GM18951 (cell line): ENCODE measurements around the gene TASOR2.

Experiments used
- POLR2A ChIP-seq: IDR thresholded peaks from 4 replicates; pipeline ENCODE4 v1.6.1; 2011; ENCODE audit warnings: mild to moderate bottlenecking; ENCODE audit not compliant: insufficient read length, insufficient read depth; ENCODE audit errors: extremely low read depth
- in situ Hi-C: fragments of 300-500 bp; cut with MboI; formaldehyde crosslinking; loops from one replicate; pipeline ENCODE4 v1.12.0; 2022; ENCODE audit warnings: low sequenced_read_pairs, mixed read lengths, inconsistent platforms; ENCODE audit not compliant: unreplicated experiment

TASOR2 gene

DNA sequence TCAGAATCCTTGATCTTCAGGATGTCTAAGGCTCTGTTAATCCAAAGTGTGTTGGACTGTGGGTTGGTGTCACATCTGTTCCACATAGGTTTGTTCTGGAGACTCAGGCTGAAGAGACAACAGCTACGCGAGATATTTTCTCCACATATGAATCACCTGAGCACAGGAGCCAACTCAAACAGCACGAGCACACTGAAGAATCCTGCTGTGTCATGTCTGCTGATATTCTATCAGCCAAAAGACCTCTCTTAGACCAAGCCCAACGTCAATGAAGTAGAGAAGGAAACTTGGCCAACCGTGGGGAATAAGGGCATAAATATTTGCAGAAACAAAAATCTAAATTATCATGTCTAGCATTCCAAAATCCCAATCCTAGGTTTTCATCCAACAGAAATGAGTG, 2.7 kb upstream of the TASOR2 start:
- TF ChIP-seq POLR2A: no peak
- in situ Hi-C loops: no loop called here

DNA sequence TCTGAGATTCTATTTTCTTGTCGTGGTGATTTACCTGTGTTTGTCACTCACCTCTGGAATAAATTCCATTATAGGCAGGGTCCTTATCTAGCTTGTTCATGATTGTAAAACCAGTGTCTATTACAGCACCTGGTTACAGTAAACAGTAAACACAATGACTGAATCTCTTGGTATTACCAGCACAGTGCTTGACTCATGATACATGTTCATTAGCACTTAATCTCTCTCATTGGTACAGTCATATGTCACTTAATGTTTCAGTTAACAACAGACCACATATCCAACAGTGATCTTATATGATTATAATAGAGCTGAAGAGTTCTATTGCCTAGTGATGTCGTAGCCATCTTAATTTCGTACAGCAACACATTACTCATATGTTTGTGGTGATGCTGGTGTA, 1.6 kb upstream of the TASOR2 start:
- no peak for TF ChIP-seq POLR2A
- in situ Hi-C loops: no loop called here

DNA sequence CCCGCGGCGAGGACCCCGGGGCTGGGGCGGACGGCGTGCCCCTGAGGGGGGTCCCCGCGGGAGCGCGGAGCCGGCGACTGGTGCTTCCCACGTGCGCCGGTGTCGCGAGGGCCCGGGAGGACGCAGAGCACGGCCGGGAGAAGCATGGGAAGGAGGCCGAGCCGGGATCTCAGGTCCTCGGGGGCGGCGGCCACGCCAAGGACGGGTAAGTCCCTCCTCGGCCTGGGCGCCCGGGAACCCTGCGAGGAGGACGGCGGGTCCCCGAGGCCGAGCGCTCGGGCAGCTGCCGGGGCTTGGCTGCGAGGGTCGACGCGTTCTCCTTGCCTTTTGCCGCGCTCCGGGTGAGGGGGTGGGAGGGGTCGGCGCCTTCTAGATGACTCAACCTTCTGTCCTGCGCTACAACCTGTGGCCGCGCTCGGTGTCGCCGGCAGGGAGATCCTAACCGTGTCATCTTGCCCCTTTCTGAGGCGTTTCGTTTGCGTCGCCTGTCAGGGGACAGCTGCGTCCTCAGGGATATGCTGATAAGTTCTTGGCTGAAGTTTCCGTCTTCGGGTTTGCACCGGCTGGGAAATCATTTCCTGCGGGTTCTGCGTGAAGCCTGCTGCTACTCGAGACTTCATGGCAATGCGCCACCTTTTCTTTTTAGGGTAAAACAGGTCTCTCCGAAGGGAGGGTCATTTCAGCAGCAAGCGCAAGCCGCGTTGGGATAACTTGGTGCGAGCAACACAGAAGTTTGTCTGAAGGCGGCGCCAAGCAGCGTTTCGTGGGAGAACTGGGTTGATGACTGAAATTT, 529 bp downstream of the TASOR2 start:
- in situ Hi-C loops: no loop called here

DNA sequence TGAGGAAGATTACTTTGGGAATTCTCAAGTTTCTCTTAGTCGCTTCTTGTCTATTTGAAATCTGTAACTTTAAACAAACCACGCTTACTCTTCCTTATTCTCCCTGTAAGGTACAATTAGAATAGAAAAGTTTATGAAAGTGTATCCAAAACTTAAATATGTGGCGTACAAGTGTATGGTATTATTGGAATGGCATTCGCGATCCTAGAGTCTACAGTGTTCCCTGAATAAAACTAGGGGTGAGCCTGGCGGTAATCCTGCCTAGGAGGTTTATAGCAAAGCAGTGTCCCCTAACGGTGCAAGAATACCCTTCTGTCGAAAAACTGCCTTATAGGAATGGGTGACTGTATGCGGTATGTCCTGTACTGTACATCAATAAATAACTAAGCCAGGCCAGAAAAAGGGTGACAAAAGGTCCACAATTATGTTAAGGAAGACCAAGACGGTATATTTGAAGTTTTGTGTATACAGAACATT, 1.2 kb downstream of the TASOR2 start:
- in situ Hi-C loops: no loop called here
- no peak for TF ChIP-seq POLR2A

More for the DNA sequence above, 529 bp downstream of the TASOR2 start:
- no peak for TF ChIP-seq POLR2A

DNA sequence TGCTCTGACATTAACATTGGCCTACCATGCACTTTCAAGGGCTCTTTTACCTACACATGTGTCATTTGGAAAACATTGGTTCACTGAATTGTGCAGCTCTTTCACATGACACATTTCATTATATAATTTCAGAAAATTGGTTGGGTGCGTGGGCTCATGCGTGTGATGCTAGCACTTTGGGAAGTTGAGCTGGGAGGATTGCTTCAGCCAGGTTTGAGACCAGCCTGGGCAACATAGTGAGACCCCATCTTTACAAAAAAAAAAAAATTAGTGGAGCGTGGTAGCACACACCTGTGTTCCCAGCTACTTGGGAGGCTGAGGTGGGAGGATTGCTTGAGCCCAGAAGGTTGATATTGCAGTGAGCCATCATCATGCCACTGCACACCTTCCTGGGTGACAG, 3.9 kb downstream of the TASOR2 start:
- no peak for TF ChIP-seq POLR2A
- in situ Hi-C loops: no loop called here

DNA sequence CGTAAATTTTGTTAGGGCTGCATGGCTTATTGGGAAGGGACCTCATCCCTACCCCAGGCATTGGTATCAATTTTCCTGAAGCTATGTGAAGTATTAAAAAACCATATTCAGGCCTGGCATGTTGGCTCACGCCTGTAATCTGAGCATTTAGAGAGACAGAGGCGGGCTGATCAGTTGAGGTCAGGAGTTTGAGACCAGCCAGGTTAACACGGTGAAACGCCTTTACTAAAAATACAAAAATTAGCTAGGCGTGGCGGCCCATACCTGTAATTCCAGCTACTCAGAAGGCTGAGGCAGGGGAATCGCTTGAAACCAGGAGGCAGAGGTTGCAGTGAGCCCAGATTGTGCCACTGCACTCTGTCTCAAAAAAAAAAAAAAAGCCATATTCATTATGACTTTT, 7.1 kb downstream of the TASOR2 start:
- in situ Hi-C loops: no loop called here
- TF ChIP-seq POLR2A: no peak

DNA sequence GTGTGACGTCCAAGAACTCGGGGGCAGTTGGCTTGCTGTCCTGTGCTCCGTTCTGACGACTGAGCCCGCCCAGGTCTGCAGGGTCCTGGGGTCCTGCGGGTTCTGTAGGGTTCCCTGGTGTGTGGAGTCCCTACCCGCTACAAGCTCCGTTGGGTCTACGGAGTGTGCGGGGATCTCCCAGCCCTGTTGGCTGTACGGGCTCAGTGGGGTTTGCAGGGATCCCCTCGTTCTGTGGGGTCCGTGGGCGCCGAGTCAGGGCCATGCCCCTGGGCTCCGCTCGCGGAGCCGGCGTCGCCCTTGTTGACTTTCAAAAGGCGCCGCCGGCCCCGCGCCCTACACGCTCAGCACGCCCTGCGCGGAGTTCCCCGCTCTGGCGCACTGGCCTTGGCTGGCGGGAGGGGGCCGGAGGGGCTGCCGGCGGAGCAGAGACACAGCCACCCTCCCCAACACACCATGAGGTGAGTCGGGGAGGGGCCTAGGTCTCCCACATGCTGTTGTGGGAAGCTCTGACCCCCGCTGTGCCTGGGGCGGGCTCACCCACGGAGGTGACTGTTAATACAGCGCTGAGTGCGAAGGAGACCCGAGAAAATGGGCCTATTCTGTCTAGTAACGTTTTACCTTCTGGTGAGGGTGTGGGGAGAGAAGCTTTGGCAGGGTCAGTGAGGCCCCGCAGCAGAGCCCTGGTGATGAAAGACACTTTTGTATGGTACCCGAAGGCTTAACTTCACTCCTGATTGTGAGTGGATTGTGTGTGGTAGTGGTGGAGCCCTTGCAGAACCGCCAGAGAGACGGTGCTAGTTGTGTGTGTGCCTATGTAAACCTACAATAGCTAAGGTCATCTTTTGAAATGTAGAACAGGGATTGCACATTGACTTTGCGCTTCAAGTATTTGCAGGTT, 8.1 kb downstream of the TASOR2 start:
- in situ Hi-C loops: no loop called here
- peak; percentile 37 for TF ChIP-seq POLR2A

DNA sequence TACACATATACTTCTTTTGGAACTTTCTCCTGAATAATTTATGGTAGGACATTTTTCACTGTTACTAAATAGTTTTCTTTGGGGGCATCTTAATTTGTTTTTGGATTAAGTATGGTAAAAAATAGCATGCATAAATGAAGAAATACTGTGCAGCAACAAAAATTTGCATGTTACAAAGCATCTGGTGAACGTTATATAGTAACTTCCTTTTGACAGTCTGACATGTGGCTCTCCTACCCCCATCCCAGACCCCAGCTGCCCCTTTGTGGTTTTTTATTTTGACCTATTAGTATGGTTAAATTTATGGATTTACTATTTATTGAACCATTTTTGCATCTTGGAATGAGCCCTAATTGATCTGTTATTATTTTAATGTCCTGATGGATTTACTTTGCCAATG, 9.9 kb downstream of the TASOR2 start:
- TF ChIP-seq POLR2A: no peak

DNA sequence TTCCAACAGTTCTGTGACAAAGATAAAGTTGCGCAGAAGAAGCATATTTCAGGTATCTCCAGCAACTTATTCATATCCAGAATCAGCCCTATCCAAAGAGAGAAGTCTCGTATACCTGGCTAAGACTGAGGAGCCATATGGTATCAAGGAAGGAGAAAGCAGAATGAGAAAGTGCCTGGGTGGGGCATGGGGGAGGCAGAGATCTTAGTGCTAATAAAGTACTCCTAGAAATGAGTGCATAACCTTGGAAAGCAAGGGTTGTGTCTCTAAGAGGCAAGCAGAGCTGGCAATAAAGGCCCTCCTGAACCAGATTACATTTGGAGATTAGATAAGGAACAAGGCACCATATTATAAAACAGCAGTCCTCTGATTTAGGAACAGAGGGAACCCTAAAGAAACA, 12.7 kb downstream of the TASOR2 start:
- in situ Hi-C loops: no loop called here
- no peak for TF ChIP-seq POLR2A

More for the DNA sequence above, 9.9 kb downstream of the TASOR2 start:
- in situ Hi-C loops: no loop called here

DNA sequence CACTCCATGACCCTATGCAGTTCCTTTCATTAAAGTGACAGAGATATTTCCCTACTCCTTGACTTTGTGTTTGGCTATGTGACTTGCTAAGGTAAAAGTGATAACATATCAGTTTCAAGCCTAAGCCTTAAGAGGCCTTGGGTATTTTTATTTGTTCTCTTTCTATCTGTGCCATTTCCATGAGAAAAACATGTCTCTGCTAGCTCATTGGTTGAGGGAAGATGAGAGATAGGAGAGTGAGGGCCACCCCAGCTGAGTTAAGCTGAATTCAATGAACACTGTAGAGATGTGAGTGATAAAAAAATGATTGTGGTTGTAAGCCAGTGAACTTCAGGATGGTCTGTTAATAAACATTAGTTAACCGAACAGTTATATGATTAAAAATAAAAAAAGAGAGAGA, 13.4 kb downstream of the TASOR2 start:
- no peak for TF ChIP-seq POLR2A
- in situ Hi-C loops: no loop called here

DNA sequence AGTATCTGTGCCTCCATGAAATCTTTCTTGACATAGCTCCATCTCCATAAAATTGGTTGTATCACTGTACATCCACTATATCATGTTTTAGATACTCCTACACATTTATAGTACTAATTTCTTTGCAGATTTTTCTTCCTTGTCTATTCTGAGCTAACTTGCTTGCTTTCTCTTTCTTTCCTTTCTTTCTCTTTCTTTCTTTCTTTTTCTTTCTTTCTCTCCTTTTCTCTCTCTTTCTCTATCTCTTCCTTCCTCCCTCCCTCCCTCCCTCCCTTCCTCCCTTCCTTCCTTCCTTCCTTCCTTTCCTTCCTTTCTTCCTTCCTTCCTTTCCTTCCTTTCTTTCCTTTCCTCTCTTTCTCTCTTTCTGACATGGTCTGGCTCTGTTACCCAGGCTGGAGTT, 23.7 kb downstream of the TASOR2 start:
- no peak for TF ChIP-seq POLR2A
- in situ Hi-C loops: no loop called here

DNA sequence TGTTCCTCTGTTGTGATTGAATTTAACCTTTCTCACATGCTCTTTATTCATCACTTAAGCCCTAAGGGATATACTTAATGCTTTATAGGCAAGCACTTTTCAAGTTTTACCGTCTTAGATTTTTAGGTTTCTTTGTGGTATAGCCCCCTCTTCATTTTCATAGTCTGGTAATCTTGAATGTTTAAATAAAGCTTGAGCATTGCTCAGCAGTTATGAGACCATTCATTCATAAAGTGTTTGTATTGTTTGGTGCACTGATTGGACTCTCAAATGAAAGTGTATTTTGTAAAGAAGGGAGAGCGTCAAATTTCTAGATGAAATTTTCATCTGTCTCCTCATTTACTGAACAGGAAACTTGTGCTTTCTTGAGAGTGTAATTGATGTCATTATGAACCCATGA, 25.2 kb downstream of the TASOR2 start:
- TF ChIP-seq POLR2A: no peak
- in situ Hi-C loops: no loop called here

DNA sequence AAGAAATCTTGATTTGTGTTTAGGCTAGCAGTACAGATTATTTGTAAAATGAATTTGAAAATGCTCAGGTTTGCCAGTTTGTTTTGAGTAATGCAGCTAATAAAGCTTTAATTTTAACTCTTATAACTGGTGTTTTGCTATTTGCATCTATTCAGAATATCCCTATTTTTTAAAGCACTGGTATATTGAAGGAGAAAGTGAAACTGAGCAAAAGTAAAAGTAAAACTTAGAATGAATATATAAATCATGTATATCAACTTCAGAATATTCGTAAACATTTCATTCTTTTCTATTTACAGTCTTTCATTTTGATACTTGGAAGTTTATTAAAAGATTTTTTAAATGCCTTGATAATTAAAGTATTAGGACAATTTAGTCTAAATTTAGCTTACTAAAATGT, 26.2 kb downstream of the TASOR2 start:
- TF ChIP-seq POLR2A: no peak
- in situ Hi-C loops: no loop called here

DNA sequence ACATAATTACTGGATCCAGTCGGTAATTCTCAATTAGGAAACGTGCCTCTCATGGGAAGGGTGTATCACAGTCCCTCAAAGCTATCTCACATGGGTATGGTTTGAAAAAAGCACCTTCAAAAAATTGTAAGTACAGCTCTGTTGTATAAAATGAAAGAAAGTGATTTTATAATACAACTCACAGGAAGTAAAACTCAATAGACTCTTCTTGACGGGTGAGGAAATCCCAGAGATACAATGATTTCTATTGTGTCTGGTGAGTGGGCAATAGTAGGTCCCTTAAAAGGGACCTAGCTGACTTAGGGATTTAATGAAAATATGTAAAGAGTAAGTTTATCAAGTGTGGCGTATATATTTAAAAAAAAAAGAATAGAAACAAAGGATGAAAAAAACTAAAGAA, 27.0 kb downstream of the TASOR2 start:
- no peak for TF ChIP-seq POLR2A
- in situ Hi-C loops: no loop called here
